Iris pigment epithelial cell (primary cell): ENCODE results near the gene CYGB.
"Not testable (repeated sequence)": the region's sequence is repeated elsewhere in the genome, so short reads cannot be mapped to it uniquely, and the experiment has no call there.

Experiments
- DNase-seq: peaks from one replicate; pipeline ENCODE4 v3.0.0-alpha.2; 2011; ENCODE audit warnings: low read depth

Gene CYGB

DNA sequence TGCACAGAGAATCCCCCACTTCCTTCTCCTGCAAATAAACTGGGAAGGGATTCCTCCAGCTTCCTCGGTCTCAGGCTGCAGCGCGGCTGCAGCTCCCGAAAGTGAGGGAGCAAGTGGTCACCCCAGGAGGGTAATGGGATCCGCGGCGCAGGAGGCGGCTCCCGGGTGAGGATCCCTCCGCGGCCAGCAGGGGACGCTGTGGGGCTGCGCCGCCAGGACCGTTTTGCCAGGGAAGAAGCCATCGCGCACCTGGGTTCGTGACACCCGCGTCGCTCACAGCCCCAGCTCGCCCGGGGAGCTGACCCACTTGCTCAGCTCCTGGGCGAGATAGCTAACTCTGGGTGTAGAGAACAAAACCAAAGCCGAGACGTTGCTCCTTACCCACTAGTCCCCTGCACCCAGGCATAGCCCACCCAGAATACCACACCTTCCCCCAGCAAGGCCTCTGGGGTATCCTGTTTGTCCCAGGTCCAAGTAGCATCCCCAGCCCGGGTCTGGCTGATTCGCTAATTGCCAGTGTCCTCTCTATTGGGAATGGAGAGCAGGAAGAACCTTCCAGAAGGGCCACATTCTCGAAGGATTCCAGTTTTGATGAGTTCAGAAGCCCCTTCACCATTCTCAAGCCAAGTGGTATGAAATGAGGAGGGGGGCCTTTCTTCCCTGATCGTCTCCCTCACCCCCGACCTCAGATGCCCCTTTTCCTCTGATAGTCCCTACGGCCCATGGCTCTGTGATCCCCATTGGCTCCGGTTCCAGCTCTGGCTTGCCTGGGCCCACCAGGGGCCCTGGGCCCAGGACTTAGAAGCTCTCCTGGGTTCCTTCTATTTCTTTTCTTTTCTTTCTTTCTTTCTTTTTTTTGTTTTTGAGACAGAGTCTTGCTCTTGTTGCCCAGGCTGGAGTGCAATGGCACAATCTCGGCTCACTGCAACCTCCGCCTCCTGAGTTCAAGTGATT, 14.1 kb downstream of the CYGB start:
- peak; percentile 42 for DNase-seq

- not testable (repeated sequence) for DNase-seq
Observed at GRCh38 chr17:76521683-76522082, 15.8 kb downstream of the CYGB start.

- no peak for DNase-seq
Observed at GRCh38 chr17:76521262-76521661, 16.2 kb downstream of the CYGB start.

GRCh38 chr17:76519048-76519966, 18.2 kb downstream of the CYGB start:
- no peak for DNase-seq

DNA sequence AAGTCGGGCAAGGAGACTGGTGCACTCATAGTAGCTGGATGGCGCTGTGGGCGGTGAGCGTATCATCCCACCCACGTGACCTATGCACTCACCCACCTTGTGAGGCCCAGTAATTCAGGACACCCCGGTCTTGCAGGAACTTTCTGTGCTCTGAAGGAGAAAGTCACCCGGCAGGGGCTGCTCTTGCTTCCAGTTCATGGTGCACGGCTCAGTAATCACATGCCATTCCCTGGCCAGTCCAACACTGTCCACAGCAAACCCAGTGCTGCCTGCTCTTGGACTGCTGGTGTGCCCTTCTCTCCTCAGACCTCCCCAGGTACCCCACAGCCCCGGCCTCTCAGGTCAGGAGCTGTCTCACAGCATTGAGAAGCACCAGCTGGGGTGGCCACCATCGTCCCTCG, 19.9 kb downstream of the CYGB start:
- DNase-seq, result no peak

DNA sequence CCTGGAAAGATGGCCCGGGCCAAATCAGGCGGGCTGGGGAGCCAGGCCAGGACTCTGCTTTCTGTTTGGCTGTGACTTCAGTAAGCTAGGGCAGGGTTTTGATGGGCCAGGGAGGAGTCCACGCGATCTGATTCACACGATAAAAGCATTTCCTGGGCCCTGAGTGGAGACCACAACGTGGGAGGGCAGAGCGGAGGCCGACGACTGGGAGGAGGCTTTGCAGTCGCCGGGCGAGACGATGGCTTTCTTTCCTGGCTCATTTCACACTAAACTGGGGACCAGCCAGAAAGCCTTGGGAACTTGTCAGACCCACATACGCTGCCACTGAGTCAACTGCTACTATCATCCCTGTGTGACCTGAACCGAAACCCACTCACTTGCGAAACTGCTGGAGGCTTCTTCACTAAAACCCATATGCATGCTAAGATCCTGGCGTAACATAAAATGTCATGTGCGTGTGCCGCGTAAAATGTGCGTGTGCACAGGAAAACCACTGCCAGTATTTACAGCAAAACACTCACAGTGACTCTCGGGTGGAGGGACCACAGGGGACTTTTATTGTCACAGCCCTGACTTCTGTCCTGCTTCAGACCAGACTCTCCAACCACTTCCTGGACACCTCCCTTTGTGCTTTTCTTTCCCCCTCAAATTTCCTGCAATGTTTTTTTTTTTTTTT, 22.1 kb downstream of the CYGB start:
- peak; percentile 91 for DNase-seq

DNA sequence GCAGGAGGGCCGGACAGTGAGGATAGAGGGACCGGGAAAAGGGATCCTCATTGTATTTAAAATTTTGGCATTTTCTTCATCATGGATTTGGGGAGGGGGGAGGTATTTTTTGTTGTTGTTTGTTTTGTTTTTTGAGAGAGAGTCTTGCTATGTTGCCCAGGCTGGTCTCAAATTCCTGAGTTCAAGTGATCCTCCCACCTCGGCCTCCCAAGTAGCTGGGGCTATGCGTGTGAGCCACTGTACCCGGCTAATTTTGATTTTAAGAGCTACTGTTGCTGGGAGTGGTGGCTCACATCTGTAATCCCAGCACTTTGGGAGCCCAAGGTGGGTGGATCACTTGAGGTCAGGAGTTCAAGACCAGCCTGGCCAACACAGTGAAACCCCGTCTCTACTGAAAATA, 23.2 kb downstream of the CYGB start:
- not testable (repeated sequence) for DNase-seq

DNA sequence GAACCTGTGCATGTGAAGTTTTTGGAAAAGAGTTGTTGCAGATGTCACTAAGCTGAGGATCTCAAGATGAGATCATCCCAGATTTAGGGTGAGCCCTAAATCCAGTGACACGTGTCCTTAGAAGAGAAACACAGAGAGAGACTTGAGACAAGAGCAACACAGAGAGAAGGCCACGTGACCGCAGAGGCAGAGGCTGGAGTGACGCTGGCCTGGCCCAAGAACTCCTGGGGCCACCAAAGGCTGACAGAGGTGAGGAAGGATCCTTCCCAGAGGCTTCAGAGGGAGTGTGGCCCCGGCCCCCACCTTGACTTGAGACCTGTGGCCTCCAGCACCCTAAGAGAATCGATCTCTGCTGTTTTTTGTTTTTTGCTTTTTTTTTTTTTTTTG, 24.2 kb downstream of the CYGB start:
- DNase-seq, result no peak

- DNase-seq, result no peak
Observed at GRCh38 chr17:76512366-76513305, 24.9 kb downstream of the CYGB start.

GRCh38 chr17:76511668-76512365, 25.7 kb downstream of the CYGB start:
- DNase-seq, result no peak

- DNase-seq, result no peak
Observed at GRCh38 chr17:76510831-76511244, 26.7 kb downstream of the CYGB start.

- not testable (repeated sequence) for DNase-seq
Observed at GRCh38 chr17:76508472-76509063, 28.9 kb downstream of the CYGB start.

- DNase-seq, result peak; percentile 56
Observed at GRCh38 chr17:76506408-76507345, 30.8 kb downstream of the CYGB start.

- DNase-seq, result peak; percentile 46
Observed at GRCh38 chr17:76504117-76504516, 33.4 kb downstream of the CYGB start.

DNA sequence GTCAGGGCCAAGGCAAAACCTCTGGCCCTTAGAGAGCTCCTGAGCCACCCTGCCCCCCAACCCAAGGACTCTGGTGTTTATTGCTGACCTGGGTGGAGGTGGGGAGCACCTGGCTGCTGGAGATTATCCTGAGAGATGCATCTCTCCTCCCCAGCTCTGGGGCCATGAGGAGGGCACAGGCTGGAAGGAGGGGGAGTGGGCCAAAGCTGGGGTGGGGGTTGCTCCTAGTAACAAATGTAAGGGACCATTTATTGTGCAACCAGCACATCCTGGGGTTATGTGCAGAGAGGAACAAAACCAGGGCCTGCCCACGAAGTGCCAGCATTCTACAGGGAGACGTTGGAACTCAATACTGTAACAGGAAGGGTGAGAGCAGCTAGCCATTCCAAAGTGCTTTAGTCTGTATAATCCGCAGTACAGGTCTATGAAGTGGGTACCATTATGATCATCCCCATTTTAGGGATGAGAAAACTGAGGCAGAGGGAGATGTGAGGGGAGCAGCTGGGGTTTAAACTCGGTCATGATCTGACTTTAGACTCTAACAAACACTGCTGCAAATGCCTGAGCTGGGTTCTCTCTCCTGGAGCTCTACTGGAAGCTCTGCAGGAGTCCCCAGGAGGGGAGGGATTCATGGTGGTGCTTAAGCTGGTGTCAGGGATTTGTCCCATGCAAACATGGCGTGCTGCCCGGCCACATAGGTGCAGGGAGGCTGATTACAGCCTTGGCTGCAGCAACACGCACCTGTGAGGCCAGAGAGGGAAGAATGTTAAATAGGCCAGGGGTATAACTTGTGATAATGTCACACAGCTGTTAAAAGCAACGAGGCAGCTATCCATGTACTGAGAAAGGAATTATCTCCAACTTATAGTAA, 34.9 kb downstream of the CYGB start:
- no peak for DNase-seq

DNA sequence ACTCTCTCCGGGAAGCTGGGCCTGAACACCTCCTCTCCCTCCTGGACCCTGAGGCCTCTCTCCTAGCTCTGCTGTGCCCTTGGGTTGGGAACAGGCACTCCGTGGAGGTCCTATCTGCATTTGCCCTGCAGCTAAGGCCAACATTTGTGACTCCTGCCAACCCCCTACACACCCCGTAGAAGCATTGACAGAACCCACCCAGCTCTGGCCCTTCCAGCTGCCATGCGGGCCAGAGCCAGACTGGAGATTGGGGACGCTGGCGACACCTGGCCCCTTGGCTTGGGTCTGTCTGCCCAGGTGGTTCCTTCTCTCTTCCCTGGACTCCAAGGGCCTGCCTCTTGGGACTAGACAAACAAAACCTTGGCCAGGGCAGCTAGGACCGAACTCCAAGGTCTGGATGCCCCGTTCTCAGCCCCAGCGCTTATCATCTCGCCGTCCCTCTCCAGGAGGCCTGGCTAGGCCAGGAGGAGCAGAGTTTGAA, 35.6 kb downstream of the CYGB start:
- DNase-seq, result no peak

- DNase-seq, result peak; percentile 79
Observed at GRCh38 chr17:76501018-76501826, 36.3 kb downstream of the CYGB start, which contains the start of gene RHBDF2. RHBDF2 (minus strand) TSS chr17:76501423; CDS start chr17:76481524, 19,899 bp downstream.
